Mucosa of rectum (tissue), 2 donors: ENCODE results near the gene TBX2.

Source experiments
- H3K27ac ChIP-seq, 2 donors: one replicate each; pipeline ENCODE4 v1.7.0; 2013; ENCODE audit warnings: inconsistent platforms in 2 of 2, low read depth in 2 of 2, low read length in 2 of 2
- H3K27me3 ChIP-seq, 2 donors: one replicate each; pipeline ENCODE4 v1.7.0; 2013; ENCODE audit warnings: low read length in 2 of 2; ENCODE audit not compliant: control insufficient read depth in 2 of 2, insufficient read depth in 2 of 2
- H3K36me3 ChIP-seq, 2 donors: one replicate each; pipeline ENCODE4 v1.7.0; 2013; ENCODE audit warnings: low read length in 2 of 2; ENCODE audit not compliant: control insufficient read depth in 2 of 2, insufficient read depth in 2 of 2
- H3K4me1 ChIP-seq, 2 donors: one replicate each; pipeline ENCODE4 v1.7.0; 2013; ENCODE audit warnings: low read length in 2 of 2, mild to moderate bottlenecking in 1 of 2; ENCODE audit not compliant: control insufficient read depth in 2 of 2, insufficient read depth in 2 of 2
- H3K4me3 ChIP-seq, 2 donors: one replicate each; pipeline ENCODE4 v1.7.0; 2013; ENCODE audit warnings: low read length in 2 of 2
- H3K9ac ChIP-seq, 2 donors: one replicate each; pipeline ENCODE4 v1.7.0; 2013; ENCODE audit warnings: low read length in 2 of 2, low read depth in 1 of 2, mild to moderate bottlenecking in 1 of 2
- H3K9me3 ChIP-seq, 2 donors: one replicate each; pipeline ENCODE4 v1.7.0; 2013; ENCODE audit warnings: low read length in 2 of 2; ENCODE audit not compliant: control insufficient read depth in 2 of 2
- donor health status: healthy.
- donor health status: Normal muscosa, but diverticular disease.

Gene TBX2

GRCh38 chr17:61381537-61381936 is 18.1 kb upstream of the TBX2 start:
- no peak overlapping the region for H3K9ac ChIP-seq
- H3K4me1 ChIP-seq = no peaks in the 10 kb centered on the region
- no peaks in the 10 kb centered on the region for H3K27me3 ChIP-seq
- H3K27ac ChIP-seq = no peak overlapping the region
- no peaks in the 10 kb centered on the region for H3K9me3 ChIP-seq
- H3K36me3 ChIP-seq = no peaks in the 10 kb centered on the region
- no peak overlapping the region for H3K4me3 ChIP-seq

- no peak overlapping the region for H3K27ac ChIP-seq
- H3K4me3 ChIP-seq = no peak overlapping the region
- H3K9ac ChIP-seq = no peak overlapping the region
- no peaks in the 10 kb centered on the region for H3K9me3 ChIP-seq
- no peaks in the 10 kb centered on the region for H3K27me3 ChIP-seq
- H3K36me3 ChIP-seq = no peaks in the 10 kb centered on the region
- no peaks in the 10 kb centered on the region for H3K4me1 ChIP-seq
Observed at GRCh38 chr17:61382796-61383688, 16.6 kb upstream of the TBX2 start.

GRCh38 chr17:61383689-61384201 is 15.9 kb upstream of the TBX2 start:
- H3K27me3 ChIP-seq = peaks cover 0 to 2% of the 10 kb centered on the region in 2 donors
- H3K36me3 ChIP-seq = no peaks in the 10 kb centered on the region
- no peak overlapping the region for H3K9ac ChIP-seq
- no peaks in the 10 kb centered on the region for H3K9me3 ChIP-seq
- no peak overlapping the region for H3K27ac ChIP-seq
- H3K4me1 ChIP-seq = no peaks in the 10 kb centered on the region
- H3K4me3 ChIP-seq = no peak overlapping the region

- Histone ChIP-seq H3K9me3 (no peaks in the 10 kb centered on the region), H3K27me3 (peaks cover 0 to 2% of the 10 kb centered on the region in 2 donors), H3K9ac (no peak overlapping the region), H3K27ac (no peak overlapping the region), H3K4me3 (no peak overlapping the region), H3K36me3 (no peaks in the 10 kb centered on the region), H3K4me1 (no peaks in the 10 kb centered on the region)
Observed at GRCh38 chr17:61384354-61384691, 15.3 kb upstream of the TBX2 start.

- Histone ChIP-seq H3K36me3 (no peaks in the 10 kb centered on the region), H3K4me1 (no peaks in the 10 kb centered on the region), H3K27me3 (peaks cover 0 to 4% of the 10 kb centered on the region in 2 donors), H3K9me3 (no peaks in the 10 kb centered on the region), H3K9ac (no peak overlapping the region), H3K4me3 (no peak overlapping the region), H3K27ac (no peak overlapping the region)
Observed at GRCh38 chr17:61384692-61385576, 14.7 kb upstream of the TBX2 start.

- H3K27me3 ChIP-seq = peaks cover 0 to 4% of the 10 kb centered on the region in 2 donors
- no peaks in the 10 kb centered on the region for H3K4me1 ChIP-seq
- H3K4me3 ChIP-seq = no peak overlapping the region
- no peak overlapping the region for H3K9ac ChIP-seq
- no peak overlapping the region for H3K27ac ChIP-seq
- no peaks in the 10 kb centered on the region for H3K36me3 ChIP-seq
- no peaks in the 10 kb centered on the region for H3K9me3 ChIP-seq
Observed at GRCh38 chr17:61385577-61386236, 13.9 kb upstream of the TBX2 start.

GRCh38 chr17:61386251-61386650 is 13.4 kb upstream of the TBX2 start:
- Histone ChIP-seq H3K27me3 (peaks cover 0 to 4% of the 10 kb centered on the region in 2 donors), H3K36me3 (no peaks in the 10 kb centered on the region), H3K4me3 (no peak overlapping the region), H3K9me3 (no peaks in the 10 kb centered on the region), H3K9ac (no peak overlapping the region), H3K4me1 (no peaks in the 10 kb centered on the region), H3K27ac (no peak overlapping the region)

GRCh38 chr17:61387011-61387410 is 12.6 kb upstream of the TBX2 start:
- H3K4me3 ChIP-seq = no peak overlapping the region
- no peak overlapping the region for H3K9ac ChIP-seq
- H3K9me3 ChIP-seq = no peaks in the 10 kb centered on the region
- H3K27ac ChIP-seq = no peak overlapping the region
- H3K4me1 ChIP-seq = no peaks in the 10 kb centered on the region
- no peaks in the 10 kb centered on the region for H3K36me3 ChIP-seq
- peaks cover 0 to 4% of the 10 kb centered on the region in 2 donors for H3K27me3 ChIP-seq

- Histone ChIP-seq H3K36me3 (no peaks in the 10 kb centered on the region), H3K27me3 (peaks cover 0 to 4% of the 10 kb centered on the region in 2 donors), H3K27ac (no peak overlapping the region), H3K9ac (no peak overlapping the region), H3K4me3 (no peak overlapping the region), H3K9me3 (no peaks in the 10 kb centered on the region), H3K4me1 (no peaks in the 10 kb centered on the region)
Observed at GRCh38 chr17:61387511-61388305, 11.9 kb upstream of the TBX2 start.
